Endothelial cell of umbilical vein (primary cell): Measurements from ENCODE around the gene WEE2. TPM values are rescaled to one million over a fixed set of nuclear protein-coding genes. Genes with fewer than 3 reads are reported as not detected.

Experiments
- BruUV-seq: library from RNA; stranded (reverse); fragments of 400-500 nt; replicated peaks from 2 replicates; lab custom pipeline; 2021; lab: Mats Ljungman, UMichigan
- CTCF ChIA-PET: fragments of 300-600, 350-600 bp; sonication (Branson Sonifier 250); formaldehyde crosslinking; loops from one replicate; lab custom pipeline; 2021; ENCODE audit warnings: antibody characterized with exemption, inconsistent platforms; lab: Charles Lee
- POLR2A ChIA-PET: fragments of 300-600, 350-600 bp; sonication (Branson Sonifier 250); formaldehyde crosslinking; loops from one replicate; lab custom pipeline; 2021; ENCODE audit warnings: antibody characterized with exemption, inconsistent platforms; lab: Charles Lee
- DNase-seq: peaks from one replicate; pipeline ENCODE4 v3.0.0-alpha.2; 2011; ENCODE audit warnings: low read depth, low spot score
- FAIRE-seq: peaks from 2 replicates; lab custom pipeline; 2011; peaks lifted over from hg19 to GRCh38; lab: Jason Lieb, UNC
- H2AFZ ChIP-seq: 2 replicates; pipeline ENCODE4 v1.6.0; 2012; ENCODE audit warnings: low read depth, low read length, control low read depth, inconsistent platforms
- H3K27ac ChIP-seq: 2 replicates; pipeline ENCODE4 v1.5.1; 2011; ENCODE audit warnings: low read depth, mild to moderate bottlenecking, control low read depth, low read length, moderate library complexity; ENCODE audit not compliant: insufficient read depth
- H3K27me3 ChIP-seq, 2 experiments: 2 replicates each; pipeline versions ENCODE4 v1.6.0 to v1.6.1; 2011; ENCODE audit warnings: low read length in 2 of 2, mixed read lengths in 1 of 2; ENCODE audit not compliant: control insufficient read depth in 2 of 2, insufficient read depth in 2 of 2
- H3K36me3 ChIP-seq, 2 experiments: 2 replicates in 1 of 2; 3 replicates in 1 of 2; pipeline ENCODE4 v1.5.1; 2011; ENCODE audit warnings: low read length in 2 of 2, mild to moderate bottlenecking in 1 of 2, moderate library complexity in 1 of 2; ENCODE audit not compliant: control insufficient read depth in 2 of 2, insufficient read depth in 2 of 2; ENCODE audit errors: extremely low read depth in 1 of 2
- H3K4me1 ChIP-seq: 3 replicates; pipeline ENCODE4 v1.5.1; 2011; ENCODE audit warnings: mild to moderate bottlenecking, low read length; ENCODE audit not compliant: control insufficient read depth, insufficient read depth; ENCODE audit errors: extremely low read depth
- H3K4me2 ChIP-seq: 2 replicates; pipeline ENCODE4 v1.6.1; 2011; ENCODE audit warnings: low read length, control low read depth, mixed read lengths; ENCODE audit not compliant: insufficient read depth
- H3K4me3 ChIP-seq, 3 experiments: fragments of 200-600 bp in 1 of 3; sonication (generic), shearing (Covaris generic) in 1 of 3; replicated peaks in 1 of 3; 2 replicates each; pipeline ENCODE4 v1.5.1; 2011 to 2016; ENCODE audit warnings: control low read depth in 3 of 3, low read length in 3 of 3, mild to moderate bottlenecking in 2 of 3, inconsistent platforms in 1 of 3, low read depth in 1 of 3, moderate library complexity in 1 of 3; ENCODE audit not compliant: insufficient read depth in 1 of 3
- H3K79me2 ChIP-seq: 2 replicates; pipeline ENCODE4 v1.6.0; 2012; ENCODE audit warnings: low read length, inconsistent platforms; ENCODE audit not compliant: control insufficient read depth, insufficient read depth
- H3K9ac ChIP-seq: replicated peaks from 2 replicates; pipeline ENCODE3; 2011; ENCODE audit warnings: low read length, control low read depth; ENCODE audit not compliant: insufficient read depth; ENCODE audit errors: extremely low read depth
- H3K9me1 ChIP-seq: replicated peaks from 3 replicates; pipeline ENCODE4 v1.6.0; 2011; ENCODE audit warnings: mild to moderate bottlenecking, low read length; ENCODE audit not compliant: control insufficient read depth, insufficient read depth; ENCODE audit errors: extremely low read depth
- H3K9me3 ChIP-seq: replicated peaks from 2 replicates; pipeline ENCODE4 v1.5.1; 2012; ENCODE audit warnings: low read length, inconsistent platforms; ENCODE audit not compliant: control insufficient read depth, insufficient read depth
- H4K20me1 ChIP-seq: replicated peaks from 2 replicates; pipeline ENCODE3; 2011; ENCODE audit warnings: mild to moderate bottlenecking, low read length; ENCODE audit not compliant: control insufficient read depth, insufficient read depth; ENCODE audit errors: extremely low read depth
- EZH2 ChIP-seq: IDR thresholded peaks from 2 replicates; pipeline ENCODE4 v1.6.1; 2012; ENCODE audit warnings: borderline replicate concordance, low read depth, mild to moderate bottlenecking, moderate library complexity, low read length, inconsistent platforms; ENCODE audit not compliant: severe bottlenecking
- FOS ChIP-seq: IDR thresholded peaks from 2 replicates; pipeline ENCODE4 v1.6.1; 2011; ENCODE audit warnings: mild to moderate bottlenecking, low read length, moderate library complexity, borderline replicate concordance; ENCODE audit not compliant: insufficient read depth
- GATA2 ChIP-seq: IDR thresholded peaks from 2 replicates; pipeline ENCODE4 v1.7.0; 2011; ENCODE audit warnings: low read depth, mild to moderate bottlenecking, moderate library complexity, mixed read lengths, low read length; ENCODE audit not compliant: insufficient read length, insufficient read depth
- JUN ChIP-seq: IDR thresholded peaks from 2 replicates; pipeline ENCODE4 v1.6.1; 2011; ENCODE audit warnings: borderline replicate concordance, low read depth; ENCODE audit not compliant: insufficient read length, insufficient read depth
- POLR2A ChIP-seq: IDR thresholded peaks from 2 replicates; pipeline ENCODE4 v1.6.1; 2012; ENCODE audit warnings: low read depth, mild to moderate bottlenecking, control low read depth, low read length
- POLR2AphosphoS5 ChIP-seq: IDR thresholded peaks from 2 replicates; pipeline ENCODE4 v1.6.1; 2012; ENCODE audit warnings: low read depth, mild to moderate bottlenecking, control low read depth, low read length, moderate library complexity; ENCODE audit not compliant: insufficient read depth
- dilution Hi-C: fragments of 300-500 bp; cut with MboI; formaldehyde crosslinking; loops from one replicate; pipeline ENCODE4 v1.15.0; 2019; ENCODE audit warnings: low sequenced_read_pairs; ENCODE audit not compliant: extremely low pct_ligation_motif_present
- intact Hi-C: fragments of 100-400 bp; cut with micrococcal nuclease; formaldehyde crosslinking; loops from one replicate; pipeline ENCODE4 v1.10.0; 2022
- polyA plus RNA-seq, 4 experiments: library from polyadenylated mRNA; depleted of rRNA in 3 of 4; stranded (reverse) in 3 of 4; unstranded in 1 of 4; fragments of >200 nt; gene quantifications; 2 replicates each; pipeline versions ENCODE4 v1.2.1 to v1.2.3, GENCODE V29; 2011 to 2012; ENCODE audit warnings: missing spikeins in 1 of 4
- total RNA-seq: library from RNA; stranded (reverse); gene quantifications from 2 replicates; pipeline ENCODE4 v1.2.3, GENCODE V29; 2021
- TF ChIP-seq, protein P1 (sequence below): IDR thresholded peaks from 2 replicates; pipeline ENCODE4 v1.6.1; 2011; ENCODE audit not compliant: insufficient read depth, insufficient read length
- TF ChIP-seq, protein P2 (sequence below), 2 donors: IDR thresholded peaks; 1 replicate in 1 of 2; 2 replicates in 1 of 2; pipeline ENCODE4 v1.5.1; 2011; ENCODE audit warnings: low read length in 2 of 2, mild to moderate bottlenecking in 2 of 2, moderate library complexity in 2 of 2, control low read depth in 1 of 2, inconsistent platforms in 1 of 2, low read depth in 1 of 2; ENCODE audit not compliant: insufficient read depth in 1 of 2; ENCODE audit errors: extremely low read depth in 1 of 2

WEE2 gene
- total and polyA plus RNA-seq, 2 donors (not counting 3 experiments of a cell fraction or from before 2014, with no cell fraction given): not detected

GRCh38 chr7:141676618-141677017 lies 31.5 kb upstream of the WEE2 start:
- FAIRE-seq (no peak), DNase-seq (no peak)
- POLR2A ChIA-PET: no interaction called here
- Histone ChIP-seq H2AFZ (no peak overlapping the region), H3K9ac (no peak overlapping the region), H3K4me3 (no peak overlapping the region), H3K27ac (peak overlapping the region; percentile 99), H3K27me3 (no peaks in the 10 kb centered on the region), H3K36me3 (no peaks in the 10 kb centered on the region), H3K9me1 (no peaks in the 10 kb centered on the region), H3K4me1 (peaks cover 32% of the 10 kb centered on the region), H4K20me1 (no peaks in the 10 kb centered on the region), H3K4me2 (no peak overlapping the region), H3K79me2 (no peaks in the 10 kb centered on the region), H3K9me3 (no peaks in the 10 kb centered on the region)
- no peak for TF ChIP-seq JUN
- TF ChIP-seq, protein P1, sequence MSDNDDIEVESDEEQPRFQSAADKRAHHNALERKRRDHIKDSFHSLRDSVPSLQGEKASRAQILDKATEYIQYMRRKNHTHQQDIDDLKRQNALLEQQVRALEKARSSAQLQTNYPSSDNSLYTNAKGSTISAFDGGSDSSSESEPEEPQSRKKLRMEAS: no peak
- no peak for TF ChIP-seq GATA2
- TF ChIP-seq FOS: no peak
- TF ChIP-seq POLR2A: no peak
- no peak for TF ChIP-seq POLR2AphosphoS5
- TF ChIP-seq EZH2: no peak
- TF ChIP-seq, protein P2, sequence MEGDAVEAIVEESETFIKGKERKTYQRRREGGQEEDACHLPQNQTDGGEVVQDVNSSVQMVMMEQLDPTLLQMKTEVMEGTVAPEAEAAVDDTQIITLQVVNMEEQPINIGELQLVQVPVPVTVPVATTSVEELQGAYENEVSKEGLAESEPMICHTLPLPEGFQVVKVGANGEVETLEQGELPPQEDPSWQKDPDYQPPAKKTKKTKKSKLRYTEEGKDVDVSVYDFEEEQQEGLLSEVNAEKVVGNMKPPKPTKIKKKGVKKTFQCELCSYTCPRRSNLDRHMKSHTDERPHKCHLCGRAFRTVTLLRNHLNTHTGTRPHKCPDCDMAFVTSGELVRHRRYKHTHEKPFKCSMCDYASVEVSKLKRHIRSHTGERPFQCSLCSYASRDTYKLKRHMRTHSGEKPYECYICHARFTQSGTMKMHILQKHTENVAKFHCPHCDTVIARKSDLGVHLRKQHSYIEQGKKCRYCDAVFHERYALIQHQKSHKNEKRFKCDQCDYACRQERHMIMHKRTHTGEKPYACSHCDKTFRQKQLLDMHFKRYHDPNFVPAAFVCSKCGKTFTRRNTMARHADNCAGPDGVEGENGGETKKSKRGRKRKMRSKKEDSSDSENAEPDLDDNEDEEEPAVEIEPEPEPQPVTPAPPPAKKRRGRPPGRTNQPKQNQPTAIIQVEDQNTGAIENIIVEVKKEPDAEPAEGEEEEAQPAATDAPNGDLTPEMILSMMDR (IDR thresholded peaks at IDR 0.05; ENCODE audit: extremely low read depth in 1 of 2, insufficient read depth in 1 of 2, low read depth in 1 of 2, low read length in 2 of 2): no peak
- dilution Hi-C loops: no loop called here
- no TSS peak for BruUV-seq
- intact Hi-C loops: loop anchor here (10.0 kb wide), 1 partner anchor 1632 kb away; no protein-coding TSS in a partner anchor
- CTCF ChIA-PET: interaction anchor here (1.6 kb wide), 1 partner anchor 22 kb away, joined by 3 read pairs; no protein-coding TSS in a partner anchor
